Measurements from ENCODE around the gene KCNJ9.

The KCNJ9 gene

DNA sequence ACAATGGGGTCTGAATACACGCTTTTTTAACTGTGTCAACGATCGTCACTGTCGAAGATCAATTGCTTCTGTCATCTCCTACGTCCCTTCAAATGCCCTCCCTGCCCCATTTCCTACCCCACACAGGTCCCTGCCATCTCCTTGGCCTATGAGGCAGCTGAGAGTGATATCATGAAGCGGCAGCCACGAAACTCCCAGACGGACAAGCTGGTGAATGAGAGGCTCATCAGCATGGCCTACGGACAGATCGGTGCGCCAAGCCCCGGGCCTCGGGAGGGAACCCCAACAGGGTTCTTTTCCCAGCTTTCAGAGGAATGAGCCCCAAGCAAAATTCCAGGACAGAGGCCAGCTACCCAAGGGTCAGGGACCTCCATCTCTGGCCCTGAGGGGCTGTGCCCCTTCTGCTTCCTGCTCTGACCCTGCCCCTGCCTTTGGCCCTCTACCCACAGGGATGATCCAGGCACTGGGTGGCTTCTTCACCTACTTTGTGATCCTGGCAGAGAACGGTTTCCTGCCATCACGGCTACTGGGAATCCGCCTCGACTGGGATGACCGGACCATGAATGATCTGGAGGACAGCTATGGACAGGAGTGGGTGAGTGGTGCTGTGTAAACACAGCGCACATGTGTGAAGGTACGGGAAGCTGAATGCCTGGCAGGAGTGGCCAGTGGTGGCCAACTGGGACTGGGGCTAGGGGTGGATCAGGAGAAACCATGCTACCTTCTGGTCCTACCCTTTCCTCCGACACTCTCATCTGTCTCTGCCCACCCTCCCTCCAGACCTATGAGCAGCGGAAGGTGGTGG lies 55.0 kb downstream of the KCNJ9 start:
- FAIRE-seq: no peak

DNA sequence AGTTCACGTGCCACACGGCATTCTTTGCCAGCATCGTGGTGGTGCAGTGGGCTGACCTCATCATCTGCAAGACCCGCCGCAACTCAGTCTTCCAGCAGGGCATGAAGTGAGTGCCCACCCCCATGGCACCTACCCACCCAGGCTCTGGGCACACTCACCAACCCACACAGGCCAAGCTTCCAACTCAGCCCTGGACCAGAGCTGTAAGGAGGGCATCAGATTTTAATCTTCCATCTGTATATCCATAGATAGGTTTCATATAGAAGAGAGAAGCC lies 55.5 kb downstream of the KCNJ9 start:
- no peak for FAIRE-seq

More for the DNA sequence above, 55.0 kb downstream of the KCNJ9 start:
- no peak for DNase-seq (ENCODE audit: extremely low spot score, insufficient read length, low read depth)

GRCh38 chr1:160137216-160137862 lies 56.0 kb downstream of the KCNJ9 start:
- FAIRE-seq: no peak
- DNase-seq (ENCODE audit: extremely low spot score, insufficient read length, low read depth): no peak

More for the DNA sequence above, 55.5 kb downstream of the KCNJ9 start:
- DNase-seq (ENCODE audit: extremely low spot score, insufficient read length, low read depth): no peak

GRCh38 chr1:160139840-160140239 lies 58.5 kb downstream of the KCNJ9 start:
- DNase-seq (ENCODE audit: extremely low spot score, insufficient read length, low read depth): no peak
- FAIRE-seq: no peak
